ENCODE measurements around the gene AANAT.

The AANAT gene

GRCh38 chr17:76468634-76469010 lies 1.2 kb downstream of the AANAT start:
- DNase-seq (ENCODE audit: low read depth in 2 of 2): no peak

GRCh38 chr17:76469076-76469990 lies 1.9 kb downstream of the AANAT start:
- DNase-seq (ENCODE audit: low read depth in 2 of 2): no peak

GRCh38 chr17:76469991-76470739 lies 2.8 kb downstream of the AANAT start:
- no peak for DNase-seq (ENCODE audit: low read depth in 2 of 2)

GRCh38 chr17:76471498-76472257 lies 4.3 kb downstream of the AANAT start:
- DNase-seq (ENCODE audit: low read depth in 2 of 2): no peak

GRCh38 chr17:76472258-76472645 lies 4.8 kb downstream of the AANAT start:
- no peak for DNase-seq (ENCODE audit: low read depth in 2 of 2)

GRCh38 chr17:76472726-76473125 lies 5.3 kb downstream of the AANAT start:
- no peak for DNase-seq (ENCODE audit: low read depth in 2 of 2)

- no peak for DNase-seq (ENCODE audit: low read depth in 2 of 2)
Measured at GRCh38 chr17:76473541-76473985, 6.2 kb downstream of the AANAT start.

- no peak for DNase-seq (ENCODE audit: low read depth in 2 of 2)
Measured at GRCh38 chr17:76474238-76474637, 6.8 kb downstream of the AANAT start.

GRCh38 chr17:76474894-76475293 lies 7.5 kb downstream of the AANAT start:
- DNase-seq (ENCODE audit: low read depth in 2 of 2): no peak

GRCh38 chr17:76475302-76475701 lies 7.9 kb downstream of the AANAT start:
- DNase-seq (ENCODE audit: low read depth in 2 of 2): no peak

GRCh38 chr17:76476736-76477135 lies 9.3 kb downstream of the AANAT start:
- DNase-seq (ENCODE audit: low read depth in 2 of 2): no peak

GRCh38 chr17:76477576-76477975 lies 10.2 kb downstream of the AANAT start:
- no peak for DNase-seq (ENCODE audit: low read depth in 2 of 2)

GRCh38 chr17:76478097-76478496 lies 10.7 kb downstream of the AANAT start:
- DNase-seq (ENCODE audit: low read depth in 2 of 2): no peak

- DNase-seq (ENCODE audit: low read depth in 2 of 2): no peak
Measured at GRCh38 chr17:76478730-76479514, 11.5 kb downstream of the AANAT start.

GRCh38 chr17:76479515-76480060 lies 12.2 kb downstream of the AANAT start:
- DNase-seq (ENCODE audit: low read depth in 2 of 2): no peak

- DNase-seq (ENCODE audit: low read depth in 2 of 2): no peak
Measured at GRCh38 chr17:76480632-76481031, 13.2 kb downstream of the AANAT start.

- DNase-seq (ENCODE audit: low read depth in 2 of 2): no peak
Measured at GRCh38 chr17:76481071-76481655, 13.8 kb downstream of the AANAT start.

- no peak for DNase-seq (ENCODE audit: low read depth in 2 of 2)
Measured at GRCh38 chr17:76484228-76484725, 16.9 kb downstream of the AANAT start.

GRCh38 chr17:76485569-76485968 lies 18.2 kb downstream of the AANAT start:
- DNase-seq (ENCODE audit: low read depth in 2 of 2): no peak

GRCh38 chr17:76487451-76488192 lies 20.2 kb downstream of the AANAT start:
- DNase-seq (ENCODE audit: low read depth in 2 of 2): no peak
